Left ventricle myocardium superior (tissue), 1 donor: ENCODE data around the gene UFSP2. TPM values are rescaled to one million over a fixed set of nuclear protein-coding genes. Genes with fewer than 3 reads are reported as not detected.

Source experiments
- ATAC-seq: fragments of 200-7000 bp; cut with Tn5 transposase; one replicate; pipeline ENCODE4 v1.9.1; 2020; ENCODE audit warnings: mild to moderate bottlenecking, moderate library complexity
- DNase-seq: peaks from one replicate; pipeline ENCODE4 v3.0.0-alpha.2; 2020
- intact Hi-C: fragments of 100-400 bp; cut with micrococcal nuclease; formaldehyde crosslinking; loops from one replicate; pipeline ENCODE4 v1.11.0; 2022
- total RNA-seq: library from RNA; stranded (reverse); fragmentation: NEBNext Ultra II Directional; extraction: Animal tissue kit (Norgen Biotek cat#: 25700); gene quantifications from one replicate; pipeline ENCODE4 v1.2.1, GENCODE V29; 2021
- donor health status: DM: no; HTN: yes; CAD: no; lungs with severe emphysema.

UFSP2 gene
- total RNA-seq, 1 donor from 2014 or later, result 48.5 TPM

- ATAC-seq (no peak), DNase-seq (no peak)
- intact Hi-C loops, result no loop called here
Measured at GRCh38 chr4:185394568-185395237, 31.1 kb downstream of the UFSP2 start.

DNA sequence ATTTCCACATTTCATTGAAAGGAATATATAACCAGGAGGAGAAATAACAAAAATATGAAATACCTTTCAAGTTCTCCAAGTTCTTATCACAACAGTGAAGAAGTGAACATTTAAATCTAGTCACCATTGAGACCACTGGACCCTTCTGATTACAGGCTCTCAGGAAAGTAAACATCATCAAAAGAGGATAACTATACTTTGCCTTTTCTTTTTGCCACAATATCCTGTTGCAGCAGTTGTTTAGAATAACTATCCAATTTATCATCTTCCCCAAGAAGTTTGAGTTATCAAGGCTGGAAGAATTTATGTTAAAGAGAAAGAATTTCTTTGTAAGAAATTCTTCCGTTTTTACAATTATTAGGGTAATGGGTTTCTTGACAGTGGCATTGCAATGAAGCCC lies 33.6 kb downstream of the UFSP2 start:
- intact Hi-C loops, result no loop called here
- ATAC-seq (no peak), DNase-seq (no peak)

DNA sequence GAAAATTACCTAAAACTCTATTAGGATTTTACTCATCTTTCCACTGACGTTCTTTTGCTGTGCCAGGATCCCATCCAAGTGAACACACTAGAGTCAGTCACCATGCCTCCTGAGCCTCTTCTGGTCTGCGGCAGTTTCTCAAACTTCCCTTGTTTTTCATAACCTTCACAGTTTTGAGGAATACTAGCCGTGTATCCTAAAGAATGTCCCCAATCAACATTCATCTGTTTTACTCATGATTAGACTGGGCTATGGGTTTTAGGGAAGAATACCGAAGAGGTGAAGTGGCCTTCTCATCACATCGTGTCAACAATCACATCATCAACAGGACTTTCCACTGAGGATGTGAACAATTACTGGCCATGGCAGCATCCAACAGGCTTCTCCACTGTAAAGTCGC lies 34.8 kb downstream of the UFSP2 start:
- DNase-seq, result no peak
- no peak for ATAC-seq
- intact Hi-C loops, result no loop called here

DNA sequence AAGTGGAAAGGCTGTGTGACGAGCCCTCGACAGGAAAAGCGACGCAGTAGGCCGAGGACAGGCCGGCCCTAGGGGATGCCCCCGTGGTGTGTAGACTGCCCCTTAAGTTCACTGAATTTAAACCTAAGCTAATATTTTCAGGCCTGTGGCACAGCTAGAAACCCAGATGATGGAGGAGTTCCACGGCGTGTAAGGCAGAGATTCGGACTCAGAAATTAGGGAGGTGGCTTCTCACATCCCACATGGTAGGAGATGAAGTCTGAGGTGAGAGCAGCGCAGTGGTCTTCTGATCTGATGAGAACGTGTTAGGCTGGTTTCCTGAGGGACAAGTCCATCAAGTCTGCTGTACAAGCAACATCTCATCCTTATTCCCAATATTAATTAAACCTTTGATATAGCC lies 37.8 kb downstream of the UFSP2 start:
- ATAC-seq, result no peak
- intact Hi-C loops, result no loop called here

DNA sequence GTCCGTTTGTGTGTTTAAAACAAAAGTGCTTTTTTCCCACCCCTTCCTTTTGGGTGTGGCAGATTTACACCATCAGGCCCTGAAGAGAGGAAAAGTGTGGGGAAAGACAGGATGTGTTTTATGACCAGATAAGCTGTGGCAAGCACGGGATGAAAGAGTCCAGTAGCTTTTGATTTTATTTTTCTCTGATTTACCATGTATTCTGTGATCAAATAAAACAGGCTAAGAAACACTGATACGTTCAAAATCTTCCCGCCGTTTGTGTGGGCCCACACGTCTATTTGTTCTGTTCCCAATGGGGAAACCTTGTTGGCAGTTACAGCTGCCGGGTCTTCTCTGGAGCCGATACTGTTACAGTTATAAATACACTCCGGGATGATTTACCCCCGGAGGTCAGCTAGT lies 40.8 kb downstream of the UFSP2 start:
- ATAC-seq, result peak; percentile 53
- intact Hi-C loops, result no loop called here
- no peak for DNase-seq

More for the DNA sequence above, 37.8 kb downstream of the UFSP2 start:
- DNase-seq, result no peak

- intact Hi-C loops, result no loop called here
- DNase-seq (no peak), ATAC-seq (no peak)
Measured at GRCh38 chr4:185384061-185384460, 41.7 kb downstream of the UFSP2 start.

GRCh38 chr4:185383451-185383850 lies 42.3 kb downstream of the UFSP2 start:
- intact Hi-C loops, result no loop called here
- no peak for DNase-seq
- no peak for ATAC-seq

- DNase-seq, result no peak
- intact Hi-C loops, result no loop called here
- no peak for ATAC-seq
Measured at GRCh38 chr4:185382754-185383153, 43.0 kb downstream of the UFSP2 start.

- no peak for DNase-seq
- intact Hi-C loops, result no loop called here
- no peak for ATAC-seq
Measured at GRCh38 chr4:185381288-185382196, 44.2 kb downstream of the UFSP2 start.

- intact Hi-C loops, result no loop called here
- ATAC-seq, result no peak
- DNase-seq, result no peak
Measured at GRCh38 chr4:185380320-185380719, 45.4 kb downstream of the UFSP2 start.

DNA sequence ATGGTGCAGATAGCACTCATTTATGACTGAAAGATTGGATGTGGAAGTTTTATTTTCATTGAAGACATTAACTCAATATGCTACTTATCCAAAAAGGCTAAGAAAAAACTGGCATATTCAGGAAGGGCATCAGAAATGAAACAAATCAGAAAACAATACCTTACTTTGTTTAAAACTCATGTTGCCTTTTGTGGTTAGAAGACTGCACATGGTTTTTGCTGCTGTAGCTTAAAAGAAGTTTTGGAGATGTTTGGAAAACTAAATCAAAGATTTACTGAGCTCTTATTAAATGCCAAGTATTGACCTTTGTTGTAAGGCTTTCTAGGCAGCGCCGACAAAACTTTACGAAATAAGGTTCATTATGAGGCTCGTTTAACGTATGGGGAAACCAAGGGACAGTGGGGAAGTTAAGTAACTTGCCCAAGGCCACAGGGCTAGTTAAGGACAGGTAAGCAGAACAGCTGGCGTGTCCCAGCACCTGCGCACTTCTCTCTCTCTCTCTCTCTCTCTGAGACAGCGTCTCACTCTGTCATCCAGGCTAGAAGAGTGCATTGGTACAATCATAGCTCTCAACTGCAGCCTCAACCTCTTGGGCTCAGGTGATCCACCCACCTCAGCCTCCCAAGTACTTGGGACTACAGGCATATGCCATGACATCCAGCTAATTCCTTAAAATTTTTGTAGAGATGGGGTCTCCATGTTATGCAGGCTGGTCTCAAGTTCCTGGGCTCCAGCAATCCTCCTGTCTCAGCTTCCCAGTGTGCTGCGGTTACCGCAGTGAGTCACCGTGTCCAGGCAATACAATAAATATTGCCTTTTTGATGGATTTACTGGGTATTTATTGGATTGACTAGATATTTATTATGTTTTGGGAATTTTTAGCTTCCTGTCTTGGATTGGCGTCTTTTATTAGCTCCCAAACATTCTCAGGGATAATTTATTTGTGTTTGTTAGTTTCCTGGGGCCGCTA lies 46.2 kb downstream of the UFSP2 start:
- intact Hi-C loops, result no loop called here
- no peak for ATAC-seq

GRCh38 chr4:185378264-185378663 lies 47.5 kb downstream of the UFSP2 start:
- no peak for ATAC-seq
- intact Hi-C loops, result no loop called here
- no peak for DNase-seq

More for the DNA sequence above, 46.2 kb downstream of the UFSP2 start:
- no peak for DNase-seq

GRCh38 chr4:185374573-185374972 lies 51.2 kb downstream of the UFSP2 start:
- DNase-seq (no peak), ATAC-seq (no peak)
- intact Hi-C loops, result no loop called here

- no peak for DNase-seq
- no peak for ATAC-seq
- intact Hi-C loops, result no loop called here
Measured at GRCh38 chr4:185374027-185374426, 51.7 kb downstream of the UFSP2 start.

DNA sequence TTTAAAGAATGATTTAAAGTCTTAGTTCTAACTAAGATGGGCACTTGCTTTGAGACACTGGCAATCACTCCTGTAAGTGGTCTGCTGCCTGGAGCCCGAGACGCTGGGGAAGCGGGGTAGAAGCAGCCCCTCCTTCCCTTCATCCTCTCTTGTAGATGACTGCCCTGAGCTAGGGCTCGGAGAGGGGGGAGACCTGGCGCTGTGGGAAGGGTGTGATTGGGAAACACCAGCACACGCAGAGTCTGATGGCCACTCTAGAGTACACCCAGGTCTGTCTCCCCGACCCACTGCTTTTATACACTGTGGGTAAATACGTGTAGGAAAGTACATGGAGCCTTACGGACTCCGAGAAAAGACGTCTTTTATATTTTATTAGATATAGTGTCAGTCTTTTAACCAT lies 54.1 kb downstream of the UFSP2 start:
- intact Hi-C loops, result no loop called here
- ATAC-seq (no peak), DNase-seq (no peak)

- ATAC-seq (no peak), DNase-seq (no peak)
- intact Hi-C loops, result no loop called here
Measured at GRCh38 chr4:185370268-185370949, 55.4 kb downstream of the UFSP2 start.

DNA sequence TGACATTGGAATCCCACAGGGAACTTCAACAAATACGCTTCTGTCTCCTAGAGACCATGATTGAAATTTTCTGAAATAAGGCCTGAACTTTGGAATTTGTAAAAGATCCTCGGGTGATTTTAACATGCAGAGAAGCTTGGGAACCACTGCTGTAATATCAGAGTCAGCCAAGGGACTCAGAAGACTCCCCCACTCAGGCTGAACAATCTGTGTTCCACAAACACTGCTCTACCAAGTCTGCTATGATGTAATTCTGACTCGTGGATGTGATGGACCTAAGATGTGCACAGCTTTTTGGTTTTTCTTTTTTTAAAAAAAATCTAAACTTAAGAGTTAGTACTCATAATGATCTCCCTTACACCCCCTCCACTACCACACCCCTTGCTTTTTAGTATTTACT lies 56.0 kb downstream of the UFSP2 start:
- ATAC-seq (no peak), DNase-seq (no peak)
- intact Hi-C loops, result no loop called here

GRCh38 chr4:185364886-185365285 lies 60.9 kb downstream of the UFSP2 start:
- no peak for ATAC-seq
- intact Hi-C loops, result no loop called here
- no peak for DNase-seq

GRCh38 chr4:185363251-185363650 lies 62.5 kb downstream of the UFSP2 start:
- ATAC-seq, result no peak
- intact Hi-C loops, result no loop called here
- DNase-seq, result no peak
